Breast epithelium (tissue), 4 donors: ENCODE data around the gene FZD7. TPM values are rescaled to one million over a fixed set of nuclear protein-coding genes. Genes with fewer than 3 reads are reported as not detected.

Source experiments
- DNase-seq, 2 donors: peaks; one replicate each; pipeline ENCODE4 v3.0.0-alpha.2; 2019; ENCODE audit warnings: low spot score in 2 of 2
- H3K27ac ChIP-seq, 2 donors: fragments of 200-600 bp; sonication (generic) in 1 of 2; one replicate each; pipeline ENCODE4 v1.5.1; 2016 to 2019; ENCODE audit warnings: mild to moderate bottlenecking in 1 of 2
- H3K27me3 ChIP-seq, 2 donors: fragments of 200-600 bp; sonication (generic) in 1 of 2; one replicate each; pipeline versions ENCODE4 v1.5.1 to v1.6.0; 2017 to 2019; ENCODE audit warnings: control low read depth in 1 of 2, mild to moderate bottlenecking in 1 of 2
- H3K36me3 ChIP-seq: fragments of 200-600 bp; one replicate; pipeline ENCODE4 v1.5.1; 2019
- H3K4me1 ChIP-seq, 2 donors: fragments of 200-600 bp; sonication (generic); one replicate each; pipeline ENCODE4 v1.5.1; 2016 to 2019; ENCODE audit warnings: control low read depth in 1 of 2
- H3K4me3 ChIP-seq, 3 donors: fragments of 200-600 bp; sonication (generic); 1 replicate in 2 of 3; 2 replicates in 1 of 3; pipeline ENCODE4 v1.5.1; 2016 to 2019; ENCODE audit warnings: mild to moderate bottlenecking in 3 of 3, moderate library complexity in 2 of 3
- H3K9me3 ChIP-seq, 2 donors: fragments of 200-600 bp; sonication (generic) in 1 of 2; one replicate each; pipeline ENCODE4 v1.5.1; 2016 to 2019; ENCODE audit warnings: control low read depth in 1 of 2
- POLR2A ChIP-seq: fragments of 450-650 bp; IDR thresholded peaks from one replicate; pipeline ENCODE4 v1.6.1; 2016; ENCODE audit warnings: antibody characterized with exemption, mild to moderate bottlenecking, moderate library complexity
- POLR2AphosphoS5 ChIP-seq, 3 donors: sonication (generic); formaldehyde crosslinking; IDR thresholded peaks; one replicate each; pipeline ENCODE4 v1.6.1; 2017; ENCODE audit warnings: antibody characterized with exemption in 3 of 3
- intact Hi-C: fragments of 100-400 bp; cut with DNase I; formaldehyde crosslinking; loops from one replicate; pipeline ENCODE4 v1.15.1; 2023; ENCODE audit warnings: low total_unique reads
- total RNA-seq, 3 donors: library from RNA; depleted of rRNA; stranded (reverse); fragments of >200 nt; gene quantifications; one replicate each; pipeline ENCODE4 v1.1.0, GENCODE V29; 2016
- TF ChIP-seq, protein P1 (sequence below), 3 donors: fragments of 450-650 bp; IDR thresholded peaks; one replicate each; pipeline ENCODE4 v1.5.1; 2016 to 2017; ENCODE audit warnings: antibody characterized with exemption in 3 of 3, mild to moderate bottlenecking in 3 of 3, moderate library complexity in 3 of 3

Gene FZD7
- total RNA-seq, 3 donors from 2014 or later = 12.5 to 41.4 (median 26.5) TPM

DNA sequence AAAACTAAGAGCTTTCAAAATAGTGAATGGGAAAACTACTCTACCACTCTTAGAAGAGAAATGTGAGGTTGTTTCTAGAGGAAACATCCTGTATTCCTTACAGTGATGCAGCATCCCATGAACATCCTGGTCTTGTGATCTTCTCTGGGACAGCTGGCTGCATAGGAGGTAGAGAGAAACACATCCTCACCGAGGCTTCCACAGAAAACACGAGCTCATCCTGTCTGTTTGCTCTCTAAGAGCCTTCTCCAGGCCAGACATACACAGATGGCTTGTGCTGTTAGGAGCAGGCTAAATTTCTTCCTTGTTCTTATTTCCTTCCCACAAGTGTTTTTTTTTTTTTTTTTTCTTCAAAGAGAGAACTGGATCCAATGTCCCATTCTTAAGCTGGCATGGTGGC lies 14.7 kb upstream of the FZD7 start:
- H3K4me3 ChIP-seq = no peak overlapping the region
- intact Hi-C loops = no loop called here
- H3K27ac ChIP-seq = peak overlapping the region in 1 of 2 donors; percentile 3
- no peak for DNase-seq
- no peaks in the 10 kb centered on the region for H3K4me1 ChIP-seq
- H3K36me3 ChIP-seq = no peaks in the 10 kb centered on the region
- H3K9me3 ChIP-seq = no peaks in the 10 kb centered on the region
- H3K27me3 ChIP-seq = no peaks in the 10 kb centered on the region
- TF ChIP-seq, protein P1, sequence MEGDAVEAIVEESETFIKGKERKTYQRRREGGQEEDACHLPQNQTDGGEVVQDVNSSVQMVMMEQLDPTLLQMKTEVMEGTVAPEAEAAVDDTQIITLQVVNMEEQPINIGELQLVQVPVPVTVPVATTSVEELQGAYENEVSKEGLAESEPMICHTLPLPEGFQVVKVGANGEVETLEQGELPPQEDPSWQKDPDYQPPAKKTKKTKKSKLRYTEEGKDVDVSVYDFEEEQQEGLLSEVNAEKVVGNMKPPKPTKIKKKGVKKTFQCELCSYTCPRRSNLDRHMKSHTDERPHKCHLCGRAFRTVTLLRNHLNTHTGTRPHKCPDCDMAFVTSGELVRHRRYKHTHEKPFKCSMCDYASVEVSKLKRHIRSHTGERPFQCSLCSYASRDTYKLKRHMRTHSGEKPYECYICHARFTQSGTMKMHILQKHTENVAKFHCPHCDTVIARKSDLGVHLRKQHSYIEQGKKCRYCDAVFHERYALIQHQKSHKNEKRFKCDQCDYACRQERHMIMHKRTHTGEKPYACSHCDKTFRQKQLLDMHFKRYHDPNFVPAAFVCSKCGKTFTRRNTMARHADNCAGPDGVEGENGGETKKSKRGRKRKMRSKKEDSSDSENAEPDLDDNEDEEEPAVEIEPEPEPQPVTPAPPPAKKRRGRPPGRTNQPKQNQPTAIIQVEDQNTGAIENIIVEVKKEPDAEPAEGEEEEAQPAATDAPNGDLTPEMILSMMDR (IDR thresholded peaks at IDR 0.05) = no peak
- TF ChIP-seq POLR2AphosphoS5 (IDR thresholded peaks at IDR 0.05) (no peak), POLR2A (no peak)

DNA sequence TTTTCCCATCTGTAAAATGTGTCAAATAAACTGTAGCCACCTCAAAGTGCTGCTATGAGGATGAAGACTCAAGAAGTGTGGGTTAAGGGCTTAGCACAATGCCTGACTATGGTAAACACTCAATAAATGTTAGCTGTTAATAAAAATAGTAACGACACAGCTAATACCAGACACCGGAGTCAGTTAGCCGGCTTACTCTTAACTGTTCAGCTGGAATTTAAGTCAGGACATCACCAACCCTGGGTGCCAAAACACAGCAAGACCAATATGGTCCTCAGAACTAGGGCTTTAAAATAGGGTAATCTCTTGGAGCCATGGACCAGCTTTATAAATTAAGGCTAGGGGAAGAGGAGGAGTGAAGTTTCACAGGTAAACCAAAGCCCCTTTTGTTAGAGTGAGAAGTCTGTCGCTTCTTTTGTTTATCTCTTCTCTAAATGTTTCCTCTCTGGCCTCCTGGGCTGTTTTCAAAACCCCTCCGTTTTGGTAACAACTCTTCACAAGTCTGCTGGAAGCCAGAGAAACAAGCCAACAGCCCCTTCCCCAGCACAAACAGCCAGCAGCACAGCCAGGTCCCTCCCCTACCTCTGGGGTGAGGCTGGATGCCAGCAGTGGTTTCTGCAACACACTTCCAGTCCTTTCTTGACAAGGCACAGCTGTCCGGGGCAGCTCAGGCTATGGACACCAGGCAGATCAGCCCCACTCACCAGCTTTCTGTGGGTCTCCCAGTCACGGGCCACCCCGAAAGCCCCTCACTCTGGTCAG lies 13.8 kb upstream of the FZD7 start:
- H3K36me3 ChIP-seq = no peaks in the 10 kb centered on the region
- intact Hi-C loops = no loop called here
- no peaks in the 10 kb centered on the region for H3K4me1 ChIP-seq
- peak overlapping the region in 1 of 2 donors; percentile 16 for H3K27ac ChIP-seq
- H3K9me3 ChIP-seq = no peaks in the 10 kb centered on the region
- no peak overlapping the region for H3K4me3 ChIP-seq
- H3K27me3 ChIP-seq = no peaks in the 10 kb centered on the region
- no peak for TF ChIP-seq POLR2A
- TF ChIP-seq, protein P1 (IDR thresholded peaks at IDR 0.05) = no peak
- TF ChIP-seq POLR2AphosphoS5 (IDR thresholded peaks at IDR 0.05) = no peak
- DNase-seq = no peak

DNA sequence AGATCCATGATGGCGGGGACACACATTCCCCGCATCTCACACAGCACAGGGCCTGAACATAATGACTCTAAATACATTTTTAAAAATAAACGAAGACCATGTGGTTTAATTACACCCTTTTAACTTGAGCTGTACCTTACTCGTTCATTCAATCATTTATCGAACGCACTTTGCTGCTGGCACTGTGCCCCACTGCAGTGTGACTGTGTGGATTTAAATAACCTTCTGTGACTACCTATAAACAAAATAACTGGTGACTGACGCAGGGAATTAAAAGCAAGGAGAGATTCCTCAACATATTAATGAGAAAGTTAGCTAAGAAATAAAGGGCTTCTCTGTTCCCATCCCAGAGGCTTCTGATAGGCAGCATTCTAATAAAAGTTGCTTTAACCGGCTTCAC lies 10.9 kb upstream of the FZD7 start:
- H3K4me3 ChIP-seq = no peak overlapping the region
- H3K36me3 ChIP-seq = no peaks in the 10 kb centered on the region
- DNase-seq = no peak
- H3K9me3 ChIP-seq = no peaks in the 10 kb centered on the region
- H3K4me1 ChIP-seq = no peaks in the 10 kb centered on the region
- TF ChIP-seq POLR2AphosphoS5 (IDR thresholded peaks at IDR 0.05) (no peak), POLR2A (no peak)
- TF ChIP-seq, protein P1 (IDR thresholded peaks at IDR 0.05) = no peak
- no peak overlapping the region for H3K27ac ChIP-seq
- H3K27me3 ChIP-seq = no peaks in the 10 kb centered on the region
- intact Hi-C loops = no loop called here

DNA sequence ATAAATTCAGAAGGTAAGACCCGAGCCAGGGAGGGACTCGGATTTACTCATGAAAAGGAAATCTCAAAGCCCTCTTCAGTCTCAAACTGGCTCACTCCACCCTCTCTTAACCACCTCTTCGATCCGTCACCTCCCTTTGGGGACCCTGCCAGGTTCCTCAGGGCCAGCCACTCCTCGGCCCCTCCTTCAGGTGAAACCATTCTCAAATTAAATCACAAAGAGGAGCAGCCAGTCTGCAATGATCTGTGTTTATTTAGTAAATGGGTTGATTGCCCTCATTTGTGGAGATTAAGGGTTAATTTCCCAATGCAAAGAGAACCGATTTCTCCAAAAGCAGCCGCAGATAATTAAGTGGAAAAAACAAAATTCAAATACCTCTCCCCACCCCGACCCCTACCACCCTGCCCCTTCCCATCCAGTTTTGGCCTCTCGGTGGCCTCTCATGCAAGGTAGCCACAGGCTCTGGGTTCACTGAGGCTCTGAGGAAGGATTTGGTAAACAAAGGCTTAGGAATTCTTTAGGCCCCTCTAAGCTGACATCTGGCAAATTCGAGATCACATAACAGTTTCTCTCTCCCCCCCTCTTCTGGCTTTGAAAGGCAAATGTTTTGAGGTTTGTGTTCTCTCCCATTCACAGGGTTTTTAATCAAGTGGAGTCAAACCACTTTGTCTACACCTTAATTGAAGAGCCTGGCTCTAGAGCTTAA lies 10.3 kb upstream of the FZD7 start:
- H3K4me1 ChIP-seq = no peaks in the 10 kb centered on the region
- no peak for DNase-seq
- H3K4me3 ChIP-seq = no peak overlapping the region
- no peaks in the 10 kb centered on the region for H3K36me3 ChIP-seq
- H3K9me3 ChIP-seq = no peaks in the 10 kb centered on the region
- no peaks in the 10 kb centered on the region for H3K27me3 ChIP-seq
- intact Hi-C loops = no loop called here
- H3K27ac ChIP-seq = no peak overlapping the region
- TF ChIP-seq, protein P1 (IDR thresholded peaks at IDR 0.05) = no peak
- TF ChIP-seq POLR2A (no peak), POLR2AphosphoS5 (IDR thresholded peaks at IDR 0.05) (no peak)

DNA sequence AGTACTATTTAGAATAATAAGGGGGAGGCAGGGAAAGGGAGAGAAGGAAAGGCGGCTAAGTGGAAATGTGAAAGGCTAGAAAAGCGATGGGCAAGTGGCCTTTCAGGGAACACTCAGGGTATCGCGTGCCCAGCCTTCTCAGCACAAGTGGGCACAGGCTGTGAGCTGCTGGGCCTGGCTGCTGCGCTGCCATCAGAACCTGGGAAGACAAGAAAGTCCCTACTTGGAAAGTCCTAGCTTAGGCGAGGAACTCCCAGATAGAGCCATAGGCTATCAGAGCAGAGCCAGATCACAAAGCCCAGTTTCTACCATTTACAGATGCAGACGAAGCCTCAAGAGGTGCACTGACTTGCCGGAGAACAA lies 9.8 kb upstream of the FZD7 start:
- no peaks in the 10 kb centered on the region for H3K27me3 ChIP-seq
- H3K27ac ChIP-seq = no peak overlapping the region
- DNase-seq = no peak
- no peak for TF ChIP-seq POLR2AphosphoS5 (IDR thresholded peaks at IDR 0.05)
- no peak for TF ChIP-seq POLR2A
- TF ChIP-seq, protein P1 (IDR thresholded peaks at IDR 0.05) = no peak
- no peaks in the 10 kb centered on the region for H3K9me3 ChIP-seq
- no peaks in the 10 kb centered on the region for H3K4me1 ChIP-seq
- intact Hi-C loops = no loop called here
- no peak overlapping the region for H3K4me3 ChIP-seq
- H3K36me3 ChIP-seq = no peaks in the 10 kb centered on the region
